Heart right ventricle (tissue), 16 donors: ENCODE measurements around the gene MFSD6. TPM values are rescaled to one million over a fixed set of nuclear protein-coding genes. Genes with fewer than 3 reads are reported as not detected.
"Not testable (repeated sequence)": the region's sequence is repeated elsewhere in the genome, so short reads cannot be mapped to it uniquely, and the experiment has no call there.

ENCODE experiments used
- ATAC-seq, 8 donors: fragments of 200-7000 bp; cut with Tn5 transposase; one replicate each; pipeline ENCODE4 v1.9.1; 2020; ENCODE audit warnings: mild to moderate bottlenecking in 8 of 8, moderate library complexity in 8 of 8, moderate number of reproducible peaks in 1 of 8
- DNase-seq, 2 donors: peaks; one replicate each; pipeline ENCODE4 v3.0.0-alpha.2; 2020
- H3K27ac ChIP-seq, 10 donors: fragments of 200-600 bp; sonication (generic) in 2 of 10; one replicate each; pipeline versions ENCODE4 v1.5.0 to v1.8.0; 2020 to 2022; ENCODE audit warnings: mild to moderate bottlenecking in 3 of 10
- H3K27me3 ChIP-seq, 7 donors: fragments of 200-600 bp; one replicate each; pipeline ENCODE4 v1.8.0; 2021 to 2022; ENCODE audit warnings: mild to moderate bottlenecking in 2 of 7
- H3K36me3 ChIP-seq, 9 donors: fragments of 200-600 bp; sonication (generic) in 1 of 9; one replicate each; pipeline versions ENCODE4 v1.5.0 to v1.8.0; 2020 to 2022; ENCODE audit warnings: mild to moderate bottlenecking in 2 of 9
- H3K4me1 ChIP-seq, 9 donors: fragments of 200-600 bp; sonication (generic) in 1 of 9; one replicate each; pipeline versions ENCODE4 v1.5.0 to v1.8.0; 2020 to 2022; ENCODE audit warnings: mild to moderate bottlenecking in 4 of 9
- H3K4me3 ChIP-seq, 10 donors: fragments of 200-600 bp; sonication (generic) in 2 of 10; one replicate each; pipeline versions ENCODE4 v1.5.0 to v1.8.0; 2020 to 2022; ENCODE audit warnings: mild to moderate bottlenecking in 7 of 10, moderate library complexity in 2 of 10
- H3K9me3 ChIP-seq, 11 donors: fragments of 200-600 bp in 10 of 11; sonication (generic) in 2 of 11; one replicate each; pipeline versions ENCODE4 v1.5.0 to v1.8.0; 2013 to 2022; ENCODE audit warnings: mild to moderate bottlenecking in 2 of 11, control low read depth in 1 of 11, moderate library complexity in 1 of 11
- WGBS, 2 donors: extraction: QIAGEN DNeasy Blood & Tissue Kit; methylation state at CpG; one replicate each; pipeline ENCODE4 v1.1.7; 2013; ENCODE audit warnings: inconsistent platforms in 1 of 2; 5-methylcytosine and 5-hydroxymethylcytosine counted together
- intact Hi-C, 10 donors: fragments of 100-400 bp; cut with DNase I; formaldehyde crosslinking; loops; one replicate each; pipeline versions ENCODE4 v1.11.1 to v1.14.2; 2022
- polyA plus RNA-seq, 2 donors: library from polyadenylated mRNA; stranded (reverse); fragments of 200-250 nt; gene quantifications; one replicate each; pipeline ENCODE4 v1.2.3, GENCODE V29; 2013
- total RNA-seq, 10 donors: library from RNA; stranded (reverse); fragmentation: NEBNext Ultra II Directional in 3 of 10; extraction: Animal tissue kit (Norgen Biotek cat#: 25700) in 3 of 10; gene quantifications; one replicate each; pipeline versions ENCODE4 v1.2.1 to v1.2.4, GENCODE V29; 2021 to 2023
- TF ChIP-seq, protein P1 (sequence below), 9 donors: fragments of 200-600 bp; sonication (generic) in 2 of 9; IDR thresholded peaks; one replicate each; pipeline versions ENCODE4 v1.5.0 to v1.8.0; 2021 to 2022; ENCODE audit warnings: antibody characterized with exemption in 9 of 9, mild to moderate bottlenecking in 5 of 9, moderate library complexity in 1 of 9
- donor health status: Arrhythmogenic right ventricular cardiomyopathy.
- donor health status: ischemic (EF 13 %, LVEDD 7.1; RV severe dilation, severe dysfunction).
- donor health status: healthy with polysubstance abuse.
- donor health status: DM: no; HTN: yes; CAD: no.
- donor health status: DM: no; HTN: no; CAD: no.
- donor health status: ischemic (EF 25% LVEDD 6.9; RV normal size, moderate dysfunction).
- donor health status: ischemic (EF 25% LVEDD 5.7; RV mildly dilated, moderate dysfunction).
- donor health status: healthy.
- donor health status: DM: yes; HTN: yes; CAD: no.
- donor health status: Ischemic cardiomyopathy.
- donor health status: ischemic (EF 35%, LVEDD 5.7; RV mildly dilated, moderate dysfunction).
- donor health status: nonischemic (EF 11% LVEDD 7.7; RV severe dilation, severe dysfunction).
- donor health status: DM: yes; HTN: yes; CAD: no.
- donor health status: PGD.
- donor health status: ischemic (EF 29% LVEDD 5.4; RV normal size, mild dysfunction).
- donor health status: nonischemic (EF 23%, LVEDD 6.1; RV moderate dilation, normal function).

The MFSD6 gene
- total and polyA plus RNA-seq, 12 donors = 9.7 to 26.7 (median 15.9) TPM

DNA sequence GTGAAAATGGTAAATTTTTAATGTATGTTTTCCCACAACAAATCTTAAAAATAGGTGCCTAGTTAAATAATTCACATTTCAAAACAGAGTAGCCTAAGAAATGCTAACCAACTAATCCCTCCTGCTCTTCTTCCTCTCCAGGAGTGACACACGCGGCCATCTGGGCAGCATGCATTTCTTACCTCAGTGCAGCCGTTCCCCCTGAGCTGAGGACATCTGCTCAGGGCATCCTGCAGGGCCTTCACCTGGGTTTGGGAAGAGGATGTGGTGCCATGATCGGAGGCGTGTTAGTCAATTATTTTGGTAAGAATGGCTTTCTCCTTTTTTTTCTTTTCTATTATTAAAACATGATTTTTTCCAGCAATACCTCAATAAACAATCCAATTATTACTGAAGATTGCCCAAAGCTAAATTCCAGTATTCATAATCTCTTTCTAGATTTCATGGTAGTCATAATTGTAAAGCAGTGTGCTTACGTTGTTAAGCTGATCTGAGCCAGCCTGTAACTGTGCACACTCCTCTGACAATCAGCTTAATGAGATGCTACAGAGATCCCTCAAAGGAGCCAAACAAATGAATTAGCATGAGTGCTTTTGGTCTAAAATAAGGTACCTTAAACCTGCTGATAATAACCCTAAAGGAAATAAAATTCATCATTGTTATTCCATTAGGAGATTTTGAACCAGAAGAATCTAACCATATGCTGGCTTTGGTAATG is 80.5 kb downstream of the MFSD6 start:
- intact Hi-C loops = loop anchor here in 1 of 10 donors (5.0 kb wide), 1 partner anchor 81 kb away; the partner anchor contains the start of gene MFSD6
- no peak for ATAC-seq
- TF ChIP-seq, protein P1, sequence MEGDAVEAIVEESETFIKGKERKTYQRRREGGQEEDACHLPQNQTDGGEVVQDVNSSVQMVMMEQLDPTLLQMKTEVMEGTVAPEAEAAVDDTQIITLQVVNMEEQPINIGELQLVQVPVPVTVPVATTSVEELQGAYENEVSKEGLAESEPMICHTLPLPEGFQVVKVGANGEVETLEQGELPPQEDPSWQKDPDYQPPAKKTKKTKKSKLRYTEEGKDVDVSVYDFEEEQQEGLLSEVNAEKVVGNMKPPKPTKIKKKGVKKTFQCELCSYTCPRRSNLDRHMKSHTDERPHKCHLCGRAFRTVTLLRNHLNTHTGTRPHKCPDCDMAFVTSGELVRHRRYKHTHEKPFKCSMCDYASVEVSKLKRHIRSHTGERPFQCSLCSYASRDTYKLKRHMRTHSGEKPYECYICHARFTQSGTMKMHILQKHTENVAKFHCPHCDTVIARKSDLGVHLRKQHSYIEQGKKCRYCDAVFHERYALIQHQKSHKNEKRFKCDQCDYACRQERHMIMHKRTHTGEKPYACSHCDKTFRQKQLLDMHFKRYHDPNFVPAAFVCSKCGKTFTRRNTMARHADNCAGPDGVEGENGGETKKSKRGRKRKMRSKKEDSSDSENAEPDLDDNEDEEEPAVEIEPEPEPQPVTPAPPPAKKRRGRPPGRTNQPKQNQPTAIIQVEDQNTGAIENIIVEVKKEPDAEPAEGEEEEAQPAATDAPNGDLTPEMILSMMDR (IDR thresholded peaks at IDR 0.05) = no peak
- 94 to 98% methylated on average over 6 of the region's 6 CpGs for WGBS, 2 donors
- Histone ChIP-seq H3K27me3 (no peaks in the 10 kb centered on the region), H3K9me3 (peaks cover 0 to 10% (median 0%) of the 10 kb centered on the region in 11 donors), H3K4me3 (no peak overlapping the region), H3K36me3 (peaks cover 0 to 49% (median 11%) of the 10 kb centered on the region in 9 donors), H3K4me1 (peaks cover 0 to 27% (median 7%) of the 10 kb centered on the region in 9 donors), H3K27ac (no peak overlapping the region)
- no peak for DNase-seq

DNA sequence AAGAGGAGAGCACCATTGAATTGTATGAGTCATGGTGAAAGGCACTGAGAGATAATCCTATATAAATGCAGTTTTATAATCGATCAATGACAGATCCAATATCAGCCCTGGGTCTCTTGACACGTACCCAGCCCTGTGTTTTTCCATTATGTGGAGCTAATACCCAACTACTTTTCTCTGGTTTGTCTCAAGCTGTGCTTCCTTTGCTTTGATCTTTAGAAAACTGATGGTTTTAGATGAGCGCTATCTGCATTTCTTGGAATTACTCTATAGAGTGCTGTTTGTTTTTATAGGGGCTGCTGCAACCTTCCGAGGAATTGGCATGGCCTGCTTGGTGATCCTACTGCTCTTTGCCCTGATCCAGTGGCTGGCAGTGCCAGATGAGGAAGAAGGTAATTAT is 81.3 kb downstream of the MFSD6 start:
- Histone ChIP-seq H3K36me3 (peaks cover 0 to 49% (median 11%) of the 10 kb centered on the region in 9 donors), H3K27me3 (no peaks in the 10 kb centered on the region), H3K4me3 (no peak overlapping the region), H3K9me3 (peaks cover 0 to 10% (median 0%) of the 10 kb centered on the region in 11 donors), H3K27ac (no peak overlapping the region), H3K4me1 (peaks cover 0 to 25% (median 7%) of the 10 kb centered on the region in 9 donors)
- TF ChIP-seq, protein P1 (IDR thresholded peaks at IDR 0.05) = no peak
- ATAC-seq = no peak
- WGBS, 2 donors = 93 to 96% methylated on average over 4 of the region's 4 CpGs
- no peak for DNase-seq
- intact Hi-C loops = loop anchor here in 1 of 10 donors (5.0 kb wide), 1 partner anchor 82 kb away; the partner anchor contains the start of gene MFSD6

DNA sequence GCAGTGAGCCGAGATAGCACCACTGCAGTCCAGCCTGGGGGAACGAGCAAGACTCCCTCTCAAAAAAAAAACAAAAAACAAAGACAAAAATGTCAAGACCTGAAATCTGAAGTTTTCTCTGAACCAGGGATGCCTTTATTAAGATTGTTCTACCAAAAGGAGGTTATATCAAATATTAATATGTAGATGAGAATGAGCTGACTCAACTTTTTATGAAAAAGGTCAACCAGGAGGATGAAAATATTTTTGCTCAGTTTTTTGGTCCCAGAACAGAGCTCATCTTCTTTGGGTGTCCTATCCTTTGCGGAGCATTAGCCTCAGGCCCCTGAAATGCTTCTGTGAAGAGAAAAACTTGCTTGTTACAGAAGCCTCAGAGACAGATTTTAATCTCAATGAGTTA is 82.3 kb downstream of the MFSD6 start:
- H3K4me1 ChIP-seq = peaks cover 0 to 16% (median 7%) of the 10 kb centered on the region in 9 donors
- TF ChIP-seq, protein P1 (IDR thresholded peaks at IDR 0.05) = no peak
- H3K27ac ChIP-seq = no peak overlapping the region
- WGBS, 2 donors = 81 to 91% methylated on average over 3 of the region's 3 CpGs
- no peaks in the 10 kb centered on the region for H3K27me3 ChIP-seq
- peaks cover 0 to 11% (median 3%) of the 10 kb centered on the region in 11 donors for H3K9me3 ChIP-seq
- DNase-seq (no peak), ATAC-seq (no peak)
- no peak overlapping the region for H3K4me3 ChIP-seq
- intact Hi-C loops = no loop called here
- peaks cover 0 to 49% (median 11%) of the 10 kb centered on the region in 9 donors for H3K36me3 ChIP-seq

DNA sequence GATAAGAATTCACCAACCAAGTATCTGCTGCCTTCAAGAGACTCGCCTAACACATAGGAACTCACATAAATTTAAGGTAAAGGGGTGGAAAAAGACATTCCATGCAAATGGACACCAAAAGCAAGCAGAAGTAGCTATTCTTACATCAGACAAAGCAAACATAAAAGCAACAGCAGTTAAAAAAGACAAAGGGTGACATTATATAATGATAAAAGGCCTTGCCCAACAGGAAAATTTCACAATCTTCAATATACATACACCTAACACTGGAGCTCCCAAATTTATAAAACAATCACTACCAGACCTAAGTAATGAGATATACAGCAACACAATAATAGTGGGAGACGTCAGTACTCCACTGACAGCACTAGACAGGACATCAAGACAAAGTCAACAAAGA is 84.9 kb downstream of the MFSD6 start:
- H3K36me3 ChIP-seq = peaks cover 0 to 67% (median 11%) of the 10 kb centered on the region in 9 donors

DNA sequence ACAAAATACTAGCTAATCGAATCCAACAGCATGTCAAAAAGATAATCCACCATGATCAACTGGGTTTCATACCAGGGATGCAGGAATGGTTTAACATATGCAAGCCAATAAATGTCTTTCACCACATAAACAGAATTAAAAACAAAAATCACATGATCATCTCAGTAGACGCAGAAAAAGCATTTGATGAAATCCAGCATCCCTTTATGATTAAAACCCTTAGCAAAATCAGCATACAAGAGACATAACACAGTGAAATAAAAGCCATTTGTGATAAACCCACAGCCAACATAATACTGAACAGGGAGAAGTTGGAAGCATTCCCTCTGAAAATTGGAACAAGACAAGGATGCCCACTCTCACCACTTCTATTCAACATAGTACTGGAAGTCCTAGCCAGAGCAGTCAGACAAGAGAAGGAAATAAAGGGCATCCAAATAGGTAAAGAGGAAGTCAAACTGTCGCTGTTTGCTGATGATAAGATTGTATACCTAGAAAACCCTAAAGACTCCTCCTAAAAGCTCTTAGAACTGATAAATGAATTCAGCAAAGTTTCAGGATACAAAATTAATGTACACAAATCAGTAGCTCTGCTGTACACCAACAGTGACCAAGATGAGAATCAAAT is 86.6 kb downstream of the MFSD6 start:
- Histone ChIP-seq H3K36me3 (peaks cover 0 to 66% (median 11%) of the 10 kb centered on the region in 9 donors), H3K9me3 (peaks cover 0 to 13% (median 3%) of the 10 kb centered on the region in 11 donors)
- H3K27me3 ChIP-seq, intact Hi-C loops, H3K27ac ChIP-seq, H3K4me1 ChIP-seq, ATAC-seq, DNase-seq, H3K4me3 ChIP-seq: not testable (repeated sequence)
- WGBS, 2 donors = 54 to 66% methylated on average over 3 of the region's 3 CpGs

More for the DNA sequence above, 84.9 kb downstream of the MFSD6 start:
- TF ChIP-seq, protein P1 (IDR thresholded peaks at IDR 0.05) = no peak
- 85 to 90% methylated on average over 2 of the region's 2 CpGs for WGBS, 2 donors
- no peak overlapping the region for H3K4me3 ChIP-seq
- H3K27me3 ChIP-seq = no peaks in the 10 kb centered on the region
- peaks cover 0 to 13% (median 3%) of the 10 kb centered on the region in 11 donors for H3K9me3 ChIP-seq
- H3K4me1 ChIP-seq = no peaks in the 10 kb centered on the region
- no peak for ATAC-seq
- no peak for DNase-seq
- H3K27ac ChIP-seq = no peak overlapping the region
- intact Hi-C loops = no loop called here
